Thyroid gland (tissue), 4 donors: ENCODE results near the gene UBC.

ENCODE experiments used
- CTCF ChIP-seq, 6 experiments: fragments of 200-600 bp in 3 of 6; fragments of 450-650 bp in 3 of 6; sonication (generic) in 3 of 6; IDR thresholded peaks; one replicate each; pipeline ENCODE4 v1.5.1; 2016 to 2019; ENCODE audit warnings: antibody characterized with exemption in 6 of 6, mild to moderate bottlenecking in 2 of 6, inconsistent platforms in 1 of 6, moderate library complexity in 1 of 6
- POLR2A ChIP-seq, 2 donors: fragments of 450-650 bp; IDR thresholded peaks; one replicate each; pipeline ENCODE4 v1.6.1; 2017; ENCODE audit warnings: antibody characterized with exemption in 2 of 2, mild to moderate bottlenecking in 2 of 2, moderate library complexity in 1 of 2

- TF ChIP-seq CTCF (IDR thresholded peaks at IDR 0.05) (no peak), POLR2A (IDR thresholded peaks at IDR 0.05) (no peak)
These were observed 7.0 kb upstream of the UBC start for GRCh38 chr12:124921200-124922031.
